Daoy (cell line): ENCODE data around the gene DTNBP1. TPM values are rescaled to one million over a fixed set of nuclear protein-coding genes. Genes with fewer than 3 reads are reported as not detected.
"Not testable (repeated sequence)": the region's sequence is repeated elsewhere in the genome, so short reads cannot be mapped to it uniquely, and the experiment has no call there.

Source experiments
- DNase-seq: peaks from one replicate; pipeline ENCODE4 v3.0.0-alpha.2; 2015; ENCODE audit warnings: low read depth
- total RNA-seq: library from RNA; depleted of rRNA; stranded (reverse); fragments of >200 nt; shearing (Covaris generic); gene quantifications from 2 replicates; pipeline ENCODE4 v1.2.3, GENCODE V29; 2014

The DTNBP1 gene
- total RNA-seq, 1 experiment from 2014 or later = 18.9 TPM

DNA sequence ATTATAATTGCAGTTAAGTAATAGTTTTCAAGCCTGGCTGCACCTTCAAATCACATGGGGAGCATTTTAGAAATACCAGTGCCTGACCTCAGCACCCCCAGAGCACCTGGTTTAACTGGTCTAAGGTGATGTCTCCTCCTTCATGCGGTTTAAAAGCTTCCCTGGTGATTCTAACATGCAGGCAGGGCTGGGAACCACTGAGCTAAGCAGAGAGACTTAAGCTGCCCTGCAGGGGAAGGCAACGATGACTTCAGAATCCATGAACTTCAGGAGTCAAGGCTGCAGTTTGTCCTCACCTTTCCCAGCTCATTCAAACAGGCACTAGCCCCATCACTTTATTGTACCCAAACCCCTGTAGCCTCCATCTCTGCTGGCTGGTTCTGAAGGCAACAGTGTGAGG is 6.1 kb upstream of the DTNBP1 start:
- no peak for DNase-seq

DNA sequence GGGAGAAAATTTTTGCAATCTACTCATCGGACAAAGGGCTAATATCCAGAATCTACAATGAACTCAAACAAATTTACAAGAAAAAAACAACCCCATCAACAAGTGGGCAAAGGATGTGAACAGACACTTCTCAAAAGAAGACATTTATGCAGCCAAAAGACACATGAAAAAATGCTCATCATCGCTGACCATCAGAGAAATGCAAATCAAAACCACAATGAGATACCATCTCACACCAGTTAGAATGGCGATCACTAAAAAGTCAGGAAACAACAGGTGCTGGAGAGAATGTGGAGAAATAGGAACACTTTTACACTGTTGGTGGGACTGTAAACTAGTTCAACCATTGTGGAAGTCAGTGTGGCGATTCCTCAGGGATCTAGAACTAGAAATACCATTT is 4.1 kb upstream of the DTNBP1 start:
- not testable (repeated sequence) for DNase-seq

DNA sequence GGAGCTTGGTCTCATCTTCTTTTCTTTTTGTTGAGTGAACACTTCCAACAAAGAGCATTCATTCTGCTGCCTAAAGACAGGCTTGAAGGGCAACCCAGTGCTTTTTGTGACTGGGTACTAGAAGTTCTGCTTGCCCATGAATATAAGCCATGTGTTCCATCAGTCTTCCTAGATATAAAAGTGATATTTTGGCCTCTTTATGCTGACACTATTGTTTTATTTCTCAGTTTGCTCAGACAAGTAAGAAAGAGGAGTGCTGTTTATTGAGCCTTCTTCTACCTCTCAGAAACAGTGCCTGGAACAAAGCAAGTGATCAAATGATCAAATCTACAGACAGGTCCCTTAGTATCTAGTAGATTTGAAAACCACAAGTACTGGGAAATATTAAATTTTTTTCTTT is 2.4 kb upstream of the DTNBP1 start:
- no peak for DNase-seq

DNA sequence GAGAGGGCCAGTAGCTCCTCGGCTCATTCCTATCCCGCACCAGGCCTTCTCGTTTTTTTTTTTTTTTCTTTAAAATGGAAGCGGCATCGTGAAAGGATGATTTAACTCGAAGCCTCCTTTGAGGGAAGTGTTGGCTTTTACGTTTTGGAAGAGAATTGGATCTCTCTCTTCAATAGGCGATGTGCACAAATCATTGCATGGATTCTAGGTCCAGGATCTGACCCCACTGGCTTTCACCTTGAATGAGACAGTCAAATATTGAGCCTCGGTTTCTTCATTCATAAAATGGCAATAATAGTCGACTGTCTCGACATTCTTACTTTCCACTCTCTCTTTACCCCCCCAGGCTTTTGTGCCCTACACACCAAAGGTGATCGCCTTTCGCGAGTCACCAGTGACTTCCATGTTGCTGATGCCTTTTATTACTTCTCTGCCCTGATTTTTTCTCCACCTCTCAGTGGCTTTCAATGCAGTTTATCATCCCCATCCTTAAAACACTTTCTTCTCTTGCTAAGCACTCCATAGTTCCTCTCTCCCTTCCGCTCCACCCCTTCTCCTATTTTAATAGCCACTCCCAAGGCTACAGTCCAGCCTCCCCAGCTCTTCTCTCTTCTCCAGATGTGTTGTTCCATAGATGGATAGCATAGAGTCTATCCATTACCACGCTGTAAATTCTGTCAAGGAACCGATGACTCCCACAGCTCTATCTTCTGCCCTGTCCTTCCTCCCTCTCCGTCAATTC is 473 bp upstream of the DTNBP1 start:
- no peak for DNase-seq

DNA sequence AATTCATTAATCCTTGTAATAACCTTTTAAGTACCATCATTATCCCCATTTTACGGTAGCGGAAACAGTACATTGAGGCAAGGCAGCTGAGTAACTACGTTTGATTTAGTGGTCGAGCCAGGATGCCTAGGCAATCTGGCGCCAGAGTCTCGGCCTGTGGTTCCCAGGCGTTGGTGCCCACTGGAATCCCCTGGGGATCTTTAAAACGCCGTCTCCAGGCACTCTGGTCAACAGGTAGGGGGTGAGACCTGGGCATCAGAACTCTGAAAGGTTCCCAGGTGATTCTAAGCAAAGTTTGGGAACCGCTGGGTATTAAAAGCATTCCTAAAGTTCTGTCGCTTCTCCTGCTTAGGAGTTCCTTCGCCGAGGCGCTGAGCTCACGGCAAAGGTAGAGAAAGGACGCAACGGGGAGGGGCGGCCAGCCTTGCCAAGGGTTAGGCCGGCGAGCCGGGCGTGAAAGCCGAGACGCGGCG is 939 bp downstream of the DTNBP1 start:
- DNase-seq = no peak

DNA sequence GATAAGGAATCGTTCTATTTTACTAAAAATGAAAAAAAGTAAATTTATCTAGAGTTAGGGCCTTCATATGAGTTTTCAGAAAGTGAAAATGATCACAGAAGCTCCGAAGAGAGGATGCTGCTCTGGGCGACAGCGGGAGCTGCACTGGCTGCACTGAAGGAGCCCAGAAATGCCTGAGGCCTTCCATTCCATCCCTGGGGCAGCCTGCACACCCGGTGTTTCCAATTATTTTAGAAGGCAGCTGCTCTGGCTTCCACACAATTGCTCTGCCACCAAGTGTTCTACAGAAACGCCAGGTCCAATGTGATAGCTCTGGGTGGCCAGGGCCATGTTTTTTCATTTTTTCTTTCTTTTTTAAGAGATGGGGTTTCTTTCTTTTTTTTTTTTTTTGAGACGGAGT is 3.6 kb downstream of the DTNBP1 start:
- DNase-seq = no peak

DNA sequence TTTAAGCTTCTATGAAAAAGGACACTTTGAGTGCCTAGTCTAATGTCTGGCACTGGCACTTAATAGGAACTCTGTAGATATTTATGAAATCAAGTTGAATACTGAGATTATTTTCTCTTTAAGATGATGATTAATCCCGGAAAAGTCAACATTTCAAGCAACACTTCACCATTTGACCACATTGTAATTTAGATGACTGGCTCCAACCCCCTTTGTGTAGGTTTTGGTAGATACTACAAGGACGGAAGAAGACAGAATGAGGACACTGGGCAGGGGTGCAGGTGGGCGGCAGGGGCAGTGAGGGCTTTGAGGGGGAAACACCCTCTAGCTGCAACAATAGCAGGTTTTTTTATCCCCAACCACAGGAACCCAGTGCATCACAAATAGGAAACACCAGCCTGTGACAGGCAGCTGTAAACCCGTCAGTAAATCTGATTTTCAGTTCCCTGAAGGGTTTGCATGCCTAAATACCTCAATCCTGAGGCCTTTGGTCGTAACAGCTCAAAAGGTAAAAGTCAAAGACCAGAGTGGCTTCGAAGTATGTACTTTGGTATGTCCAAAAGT is 4.6 kb downstream of the DTNBP1 start:
- no peak for DNase-seq

DNA sequence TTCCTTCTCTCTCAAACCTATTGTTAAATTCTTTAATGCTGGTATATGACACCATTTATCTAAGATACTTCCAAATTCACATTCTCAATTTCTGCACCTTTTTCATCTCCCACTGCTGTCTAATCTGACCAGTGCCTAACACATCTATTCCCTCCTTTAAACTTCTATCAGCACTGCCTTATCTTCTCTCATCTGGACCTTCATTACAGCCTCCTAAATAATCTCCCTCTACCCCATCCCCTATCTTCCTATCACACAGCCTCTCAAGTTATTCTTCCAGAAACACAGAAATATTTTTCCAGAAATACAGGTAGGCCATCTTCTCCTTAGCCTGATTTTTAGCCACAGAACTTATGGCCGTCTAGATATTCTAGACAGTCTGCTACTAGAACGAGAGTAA is 5.5 kb downstream of the DTNBP1 start:
- DNase-seq = no peak

DNA sequence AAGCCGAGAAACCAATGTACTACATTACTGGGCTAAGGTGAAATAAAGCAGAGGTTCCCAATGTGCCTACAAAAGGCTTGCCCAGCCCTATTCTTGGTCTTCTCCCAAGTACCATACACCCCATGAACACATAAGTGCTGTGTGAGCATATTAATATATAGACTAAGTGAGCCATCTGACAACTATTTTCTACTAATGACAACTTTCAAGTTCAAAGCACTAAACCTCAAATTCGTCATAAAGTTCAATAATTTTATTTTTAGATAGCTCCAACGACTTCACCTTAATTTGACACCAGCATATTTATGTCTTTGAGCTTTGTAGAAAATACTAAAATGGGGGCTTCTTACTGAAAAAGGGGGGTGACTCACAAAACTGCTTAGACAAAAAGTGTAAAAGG is 6.7 kb downstream of the DTNBP1 start:
- DNase-seq = no peak

DNA sequence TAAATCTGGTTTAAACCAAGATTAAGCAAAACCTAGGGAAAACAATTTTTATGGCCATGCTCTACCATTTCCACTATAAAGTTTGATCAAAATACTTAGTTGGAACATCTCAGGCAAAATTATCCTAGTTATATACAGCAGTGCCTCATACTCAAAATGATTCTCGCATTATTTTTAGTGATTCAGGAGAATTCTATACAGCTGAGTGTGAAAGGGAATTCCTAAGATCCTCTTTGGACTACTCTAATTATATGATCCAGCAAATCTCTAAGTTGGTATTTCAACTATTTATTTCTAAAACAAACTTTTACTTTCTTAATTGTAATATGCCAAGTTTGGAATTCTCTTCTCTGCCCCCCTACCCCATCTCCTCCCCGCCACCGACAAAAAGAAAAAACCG is 8.6 kb downstream of the DTNBP1 start:
- no peak for DNase-seq

DNA sequence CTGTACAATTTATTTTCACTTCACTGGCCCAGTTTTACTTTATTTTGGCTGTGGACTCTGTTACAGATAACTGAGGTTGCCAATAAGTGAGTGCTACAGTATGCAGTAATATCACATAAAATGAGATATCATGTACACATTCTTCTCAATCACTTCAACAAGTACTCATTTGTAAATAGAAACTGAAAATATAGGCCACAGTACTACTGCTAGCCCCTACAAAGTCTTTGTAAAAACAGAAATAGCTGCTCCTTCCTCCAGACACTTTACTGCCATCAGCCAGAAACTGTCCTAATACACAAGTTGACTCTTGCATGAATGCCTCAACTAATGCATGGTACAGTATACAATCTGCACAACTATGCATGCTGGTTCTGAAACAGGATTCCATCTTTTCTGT is 9.2 kb downstream of the DTNBP1 start:
- DNase-seq = no peak

DNA sequence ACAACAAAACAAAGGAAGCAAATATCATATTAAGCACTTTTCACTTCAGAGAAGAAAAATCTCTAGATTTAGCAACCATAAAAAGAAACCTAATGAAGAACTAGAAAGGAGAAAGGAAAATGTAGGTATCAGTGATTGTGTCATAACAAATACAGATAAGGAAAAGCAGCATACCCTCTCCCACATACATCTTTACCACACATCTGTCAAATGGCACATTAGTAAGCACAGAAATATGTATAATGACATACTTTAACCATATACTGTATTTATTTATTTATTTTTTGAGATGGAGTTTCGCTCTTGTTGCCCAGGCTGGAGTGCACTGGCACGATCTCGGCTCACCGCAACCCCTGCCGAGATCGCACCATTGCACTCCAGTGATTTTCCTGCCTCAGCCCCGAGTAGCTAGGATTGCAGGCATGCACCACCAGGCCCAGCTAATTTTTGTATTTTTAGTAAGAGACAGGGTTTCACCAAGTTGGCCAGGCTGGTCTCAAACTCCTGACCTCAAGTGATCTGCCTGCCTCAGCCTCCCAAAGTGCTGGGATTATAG is 12.7 kb downstream of the DTNBP1 start:
- DNase-seq = peak; percentile 41

DNA sequence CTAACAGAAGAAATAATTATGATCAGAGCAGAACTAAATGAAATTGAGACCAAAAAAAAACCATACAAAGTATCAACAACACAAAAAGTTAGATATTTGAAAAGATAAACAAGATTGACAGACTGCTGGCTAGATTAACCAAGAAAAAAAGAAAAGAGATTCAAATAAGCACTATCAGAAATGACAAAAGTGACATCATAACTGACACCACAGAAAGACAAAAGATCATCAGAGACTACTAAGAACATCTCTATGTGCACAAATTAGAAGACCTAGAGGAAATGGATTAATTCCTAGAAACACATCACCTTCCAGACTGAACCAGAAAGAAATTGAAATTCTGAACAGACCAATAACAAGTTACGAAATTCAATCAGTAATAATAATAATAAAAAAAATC is 17.9 kb downstream of the DTNBP1 start:
- DNase-seq = no peak

DNA sequence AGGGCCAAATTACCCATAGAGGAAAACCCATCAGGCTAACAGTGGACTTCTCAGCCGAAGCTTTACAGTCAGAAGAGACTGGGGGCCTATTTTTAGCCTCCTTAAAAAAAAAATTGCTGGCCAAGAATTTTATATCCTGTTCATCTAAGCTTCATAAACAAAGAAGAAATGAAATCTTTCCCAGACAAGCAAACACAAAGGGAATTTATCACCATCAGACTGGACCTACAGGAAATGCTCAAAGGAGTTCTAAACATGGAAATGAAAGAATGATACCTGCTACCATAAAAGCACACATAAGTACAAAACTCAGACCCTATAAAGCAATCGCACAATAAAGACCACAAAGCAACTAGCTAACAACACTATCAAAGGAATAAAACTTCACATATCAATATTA is 19.3 kb downstream of the DTNBP1 start:
- no peak for DNase-seq

DNA sequence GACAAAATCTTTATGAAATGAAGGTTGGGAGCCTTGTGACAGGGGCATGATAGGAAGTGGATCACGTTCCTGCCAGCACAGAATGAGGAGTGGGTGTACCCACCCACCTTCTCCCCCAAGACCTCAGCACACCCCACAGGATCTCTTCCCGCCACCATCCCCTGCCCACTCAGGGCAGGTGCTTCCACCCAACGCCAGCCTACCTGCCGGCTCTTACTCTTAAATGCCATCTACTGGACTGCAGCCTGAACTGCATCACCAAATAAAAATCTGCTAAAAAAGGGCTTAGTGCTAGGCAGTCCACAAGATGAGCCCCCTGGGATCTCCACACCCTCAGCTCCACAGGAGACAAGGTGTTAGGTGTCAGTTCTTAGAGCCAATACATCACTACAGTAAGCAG is 20.6 kb downstream of the DTNBP1 start:
- no peak for DNase-seq

DNA sequence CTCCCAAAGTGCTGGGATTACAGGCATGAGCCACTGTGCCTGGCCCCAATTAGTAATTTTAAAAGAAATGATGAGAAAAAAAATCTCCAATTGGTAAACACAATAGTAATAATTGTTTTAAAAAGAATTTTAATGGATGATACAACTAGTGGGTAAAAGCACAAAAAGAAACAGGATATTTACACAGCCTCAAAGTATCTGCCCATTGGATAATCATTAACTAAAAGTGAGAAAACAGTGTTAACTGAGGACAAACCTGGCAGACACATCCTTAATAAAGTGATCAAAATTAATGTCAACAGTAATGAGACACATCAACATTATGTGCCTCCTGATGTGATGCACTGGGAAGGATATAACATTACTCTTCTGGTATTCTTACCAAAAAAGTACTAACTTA is 24.5 kb downstream of the DTNBP1 start:
- no peak for DNase-seq

DNA sequence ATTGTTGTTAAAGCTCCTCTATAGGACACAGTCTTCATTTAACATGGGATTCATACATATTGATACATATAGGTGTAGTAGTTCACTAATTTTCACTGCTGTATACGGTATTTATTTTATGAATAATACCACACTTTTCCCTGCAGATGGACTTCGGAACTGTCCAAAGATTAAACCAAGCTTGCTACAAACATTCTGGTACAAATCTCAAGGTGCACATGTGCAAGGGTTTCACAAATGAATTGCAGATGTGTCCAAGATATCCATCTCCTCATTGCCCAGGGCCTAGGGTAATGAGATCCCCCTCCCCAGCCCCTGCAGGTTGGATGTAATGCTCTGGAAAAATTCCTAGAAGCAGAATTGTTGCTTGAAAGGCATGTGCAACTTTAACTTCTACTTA is 31.4 kb downstream of the DTNBP1 start:
- DNase-seq = no peak

DNA sequence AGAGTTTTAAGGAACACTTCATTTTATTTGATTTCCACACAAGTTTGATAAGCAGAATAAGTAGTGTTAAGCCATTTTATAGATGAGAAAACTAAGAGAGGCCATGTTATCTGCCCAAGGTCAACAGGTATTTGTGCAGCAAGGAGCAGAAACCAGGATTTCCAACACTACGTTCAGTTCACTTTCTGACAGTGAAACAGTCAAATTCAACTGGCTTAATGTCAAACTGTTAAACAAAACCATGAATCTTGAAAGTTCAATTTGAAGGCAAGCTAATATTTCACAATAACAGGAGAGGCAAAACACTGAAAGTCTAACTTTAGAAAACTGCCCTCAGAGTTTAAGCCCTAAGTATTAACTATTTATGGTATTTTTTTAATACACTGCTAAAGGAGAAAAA is 32.6 kb downstream of the DTNBP1 start:
- DNase-seq = no peak

DNA sequence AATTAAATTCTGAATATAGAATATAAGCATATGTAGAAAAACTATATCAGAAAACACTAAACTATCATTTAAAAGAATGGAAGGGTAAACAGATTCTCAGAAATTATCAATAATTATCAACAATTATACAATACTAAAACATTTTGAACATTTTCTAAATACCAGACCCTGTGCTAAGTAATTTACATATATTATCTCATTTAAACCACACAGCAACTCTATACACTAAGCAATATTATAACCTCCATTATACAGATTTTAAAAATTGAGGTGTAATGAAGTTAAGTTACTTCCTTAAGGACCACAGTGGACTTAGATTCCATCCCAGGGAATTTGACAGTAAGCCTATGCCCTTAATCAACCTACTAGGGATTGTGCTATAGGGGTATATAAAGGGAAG is 33.3 kb downstream of the DTNBP1 start:
- DNase-seq = no peak

DNA sequence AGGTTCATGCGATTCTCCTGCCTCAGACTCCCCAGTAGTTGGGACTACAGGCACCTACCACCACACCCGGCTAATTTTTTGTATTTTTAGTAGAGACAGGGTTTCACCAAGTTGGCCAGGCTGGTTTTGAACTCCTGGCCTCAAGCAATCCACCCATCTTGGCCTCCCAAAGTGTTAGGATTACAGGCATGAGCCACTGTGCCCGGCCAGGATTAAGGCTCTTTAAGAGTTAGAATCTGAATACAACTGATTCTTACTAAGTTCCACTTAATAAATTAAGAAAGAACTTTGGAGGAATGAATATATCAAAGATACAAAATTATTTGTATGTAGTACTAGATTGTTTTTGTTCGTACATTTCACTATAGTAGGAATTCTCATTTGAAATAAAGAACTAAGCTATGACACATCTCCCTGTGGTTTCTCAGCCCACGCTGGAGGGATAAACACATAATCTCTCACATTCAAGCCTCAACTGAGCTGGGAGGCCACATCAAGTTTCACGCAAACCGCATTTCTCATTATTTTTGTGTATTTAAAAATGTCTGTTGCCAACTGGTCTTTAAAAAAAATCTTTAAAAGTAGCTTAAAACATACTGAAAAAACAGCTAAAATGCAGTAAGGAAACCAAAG is 34.2 kb downstream of the DTNBP1 start:
- DNase-seq = peak; percentile 80

DNA sequence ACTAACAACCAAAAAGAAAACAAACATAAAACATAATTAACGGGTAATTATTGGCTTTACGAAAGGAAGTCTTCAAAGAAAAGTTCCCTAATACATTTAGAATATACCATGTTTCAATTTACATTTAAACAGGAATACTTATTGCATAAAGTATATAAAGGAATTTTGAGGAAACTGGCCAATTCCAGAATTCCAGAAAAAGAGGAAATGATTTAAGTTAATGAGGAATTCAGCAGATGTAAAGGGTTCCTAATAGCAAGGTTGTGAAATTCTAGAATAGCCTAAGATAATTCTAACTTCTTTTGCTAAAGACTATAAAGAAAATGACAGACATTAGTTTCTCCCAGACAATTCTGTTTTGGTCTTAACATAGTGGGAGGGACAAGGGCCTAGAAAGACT is 35.0 kb downstream of the DTNBP1 start:
- no peak for DNase-seq

DNA sequence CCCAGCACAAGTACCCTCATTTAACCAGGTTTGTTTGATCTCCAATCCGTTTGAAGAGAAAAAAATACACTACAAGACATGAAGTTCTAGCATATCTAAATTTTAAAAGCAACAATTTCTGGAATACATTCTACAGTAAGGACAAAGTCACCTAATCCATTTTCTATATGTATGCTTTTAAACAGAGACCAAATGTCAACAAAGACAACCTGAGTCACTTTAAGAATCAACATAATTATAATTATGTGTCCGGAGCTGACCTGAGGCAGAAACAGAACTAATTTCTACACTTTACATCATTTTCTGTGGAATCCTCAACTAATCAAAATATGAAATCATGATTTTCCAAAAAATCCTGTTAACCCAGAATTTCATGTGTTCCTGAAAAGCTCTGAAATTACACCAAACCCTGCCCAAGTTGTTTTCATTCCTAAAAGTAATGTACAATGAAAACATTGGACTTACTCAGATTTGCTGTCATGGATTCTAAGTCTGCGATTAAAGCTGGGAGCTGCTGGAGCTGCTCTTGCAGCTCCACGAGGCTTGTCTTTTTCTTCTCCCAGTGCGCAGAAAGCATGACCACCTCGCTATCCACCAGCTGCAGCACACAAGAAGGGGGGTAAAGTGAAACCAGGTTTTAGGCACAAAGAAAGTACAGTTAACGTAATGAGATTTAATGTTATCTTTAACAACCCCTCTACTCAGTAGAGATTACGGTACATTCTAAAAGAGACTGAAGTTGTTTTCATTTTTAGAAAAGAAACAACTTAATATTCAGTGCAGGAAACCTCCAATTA is 35.8 kb downstream of the DTNBP1 start:
- DNase-seq = no peak
